ENCODE results near the gene ALG8. TPM values are rescaled to one million over a fixed set of nuclear protein-coding genes. Genes with fewer than 3 reads are reported as not detected.

The ALG8 gene
- total and polyA plus RNA-seq, 2 experiments from 2014 or later = 94.3 to 130 TPM

DNA sequence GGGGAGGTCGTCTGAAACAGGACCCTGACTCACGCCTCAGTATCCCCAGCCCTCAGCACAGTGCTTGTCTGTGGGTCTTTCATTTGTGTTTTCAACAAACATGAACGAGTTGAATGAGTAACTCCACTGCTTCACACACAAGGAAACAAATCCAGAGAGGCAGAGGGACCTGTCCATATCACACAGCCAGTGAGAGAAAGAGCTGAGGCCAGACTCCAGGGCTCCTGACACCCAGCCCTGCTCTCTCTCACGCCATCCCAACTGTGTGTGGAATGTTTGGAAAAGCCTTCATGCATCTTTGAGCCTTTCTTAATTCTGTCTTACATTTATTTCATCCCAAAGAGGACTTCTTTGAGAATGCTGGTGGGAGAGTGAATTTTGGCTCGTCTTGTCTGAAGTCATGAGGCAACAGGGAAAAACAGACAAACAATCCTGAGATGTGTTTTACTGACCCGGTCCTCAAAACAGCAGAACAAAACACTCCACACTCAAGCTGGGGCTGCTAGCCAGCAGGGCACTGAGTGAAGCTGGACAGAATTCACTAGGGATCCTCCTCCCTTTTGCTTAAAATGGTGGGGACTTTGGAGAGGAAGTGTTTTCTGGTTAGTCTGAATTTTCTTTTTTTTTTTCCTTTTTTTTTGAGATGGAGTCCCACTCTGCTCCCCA, 19.7 kb upstream of the ALG8 start (continued):
- TF ChIP-seq REST (IDR thresholded peaks at IDR 0.05; ENCODE audit: unreplicated experiment) = no peak
- TF ChIP-seq ZNF331 (CRISPR knock-in tag; IDR thresholded peaks at IDR 0.05; ENCODE audit: low read depth) = no peak
- TF ChIP-seq EZH2 (IDR thresholded peaks at IDR 0.05; ENCODE audit: low read depth, unreplicated experiment) = no peak

- Mint-ChIP-seq H3K27me3 (ENCODE audit: insufficient read depth, low read depth, poor library complexity) (peaks cover 4% of the 10 kb centered on the region), H3K4me1 (peaks cover 6% of the 10 kb centered on the region; the same call in 1 of the 3 replicates), H3K9me3 (no peaks in the 10 kb centered on the region), H3K27ac (peak overlapping the region; percentile 59; the same call in 1 of the 2 replicates), H3K36me3 (ENCODE audit: low read depth) (no peaks in the 10 kb centered on the region; the same call in 2 of the 3 replicates), H3K4me3 (no peak overlapping the region)
- Histone ChIP-seq H3K27me3 (ENCODE audit: insufficient read depth) (no peaks in the 10 kb centered on the region), H3K36me3 (ENCODE audit: insufficient read depth) (no peaks in the 10 kb centered on the region), H3K4me3 (no peak overlapping the region), H3K27ac (ENCODE audit: low read depth) (no peak overlapping the region; the same call in 1 of the 2 replicates), H3F3A (replicated peaks; ENCODE audit: low read depth) (no peaks in the 10 kb centered on the region), H2AFZ (no peak overlapping the region), H3K4me2 (no peak overlapping the region), H3K4me1 (ENCODE audit: insufficient read depth) (no peaks in the 10 kb centered on the region), H3K79me2 (replicated peaks; ENCODE audit: insufficient read depth) (no peaks in the 10 kb centered on the region), H3K9me2 (ENCODE audit: insufficient read depth) (no peaks in the 10 kb centered on the region), H4K20me1 (replicated peaks; ENCODE audit: insufficient read depth) (no peaks in the 10 kb centered on the region)
- DNase-seq (ENCODE audit: low spot score) (no peak), ATAC-seq (no peak)
- no peak for TF ChIP-seq ZNF331 (CRISPR knock-in tag; IDR thresholded peaks at IDR 0.05; ENCODE audit: low read depth)
- no peak for TF ChIP-seq CREB1 (CRISPR knock-in tag; IDR thresholded peaks at IDR 0.05; ENCODE audit: low read depth)
- no peak for TF ChIP-seq EZH2phosphoT487 (IDR thresholded peaks at IDR 0.05; ENCODE audit: unreplicated experiment)
- TF ChIP-seq EZH2 (IDR thresholded peaks at IDR 0.05; ENCODE audit: low read depth, unreplicated experiment) = no peak
- no peak for TF ChIP-seq POLR2AphosphoS5 (IDR thresholded peaks at IDR 0.05; ENCODE audit: low read depth)
- no peak for TF ChIP-seq ZNF462 (CRISPR knock-in tag; IDR thresholded peaks at IDR 0.05)
- no peak for TF ChIP-seq NANOG (IDR thresholded peaks at IDR 0.05; ENCODE audit: borderline replicate concordance)
- TF ChIP-seq, protein P1, sequence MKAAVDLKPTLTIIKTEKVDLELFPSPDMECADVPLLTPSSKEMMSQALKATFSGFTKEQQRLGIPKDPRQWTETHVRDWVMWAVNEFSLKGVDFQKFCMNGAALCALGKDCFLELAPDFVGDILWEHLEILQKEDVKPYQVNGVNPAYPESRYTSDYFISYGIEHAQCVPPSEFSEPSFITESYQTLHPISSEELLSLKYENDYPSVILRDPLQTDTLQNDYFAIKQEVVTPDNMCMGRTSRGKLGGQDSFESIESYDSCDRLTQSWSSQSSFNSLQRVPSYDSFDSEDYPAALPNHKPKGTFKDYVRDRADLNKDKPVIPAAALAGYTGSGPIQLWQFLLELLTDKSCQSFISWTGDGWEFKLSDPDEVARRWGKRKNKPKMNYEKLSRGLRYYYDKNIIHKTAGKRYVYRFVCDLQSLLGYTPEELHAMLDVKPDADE (IDR thresholded peaks at IDR 0.05) = no peak
These were observed 16.9 kb upstream of the ALG8 start for GRCh38 chr11:78156127-78156844.

Measured in GM23338 (cell line).